OCI-LY3 (cell line): ENCODE measurements around the gene TMEM132C.
"Not testable (repeated sequence)": the region's sequence is repeated elsewhere in the genome, so short reads cannot be mapped to it uniquely, and the experiment has no call there.

Source experiments
- H2AFZ ChIP-seq: fragments of 200-600, 300-600 bp; shearing (Covaris generic); 2 replicates; pipeline ENCODE4 v1.6.0; 2014; ENCODE audit warnings: antibody characterized with exemption, low read depth, low read length
- H3K27ac ChIP-seq: fragments of 200-600, 300-600 bp; sonication (generic); 2 replicates; pipeline ENCODE4 v1.5.1; 2014; ENCODE audit warnings: mild to moderate bottlenecking, low read length, moderate library complexity, mixed read lengths
- H3K27me3 ChIP-seq: fragments of 200-600, 300-600 bp; sonication (generic); 2 replicates; pipeline ENCODE4 v1.6.1; 2014; ENCODE audit warnings: low read depth, low read length, mixed read lengths
- H3K36me3 ChIP-seq: fragments of 200-600, 300-600 bp; sonication (generic); replicated peaks from 2 replicates; pipeline ENCODE3; 2014; ENCODE audit warnings: low read depth, low read length, mixed read lengths
- H3K4me1 ChIP-seq: fragments of 300-600, 200-600 bp; sonication (generic); 2 replicates; pipeline ENCODE4 v1.6.1; 2014; ENCODE audit warnings: low read length, mixed read lengths
- H3K4me2 ChIP-seq: fragments of 200-600, 300-600 bp; sonication (generic); 2 replicates; pipeline ENCODE4 v1.6.1; 2014; ENCODE audit warnings: low read length, mixed read lengths
- H3K4me3 ChIP-seq: fragments of 300-600, 200-600 bp; sonication (generic); 2 replicates; pipeline ENCODE4 v1.5.1; 2014; ENCODE audit warnings: antibody characterized with exemption, mild to moderate bottlenecking, low read length, moderate library complexity
- H3K79me2 ChIP-seq: fragments of 300-600, 200-600 bp; shearing (Covaris generic); 2 replicates; pipeline ENCODE4 v1.6.1; 2014; ENCODE audit warnings: mild to moderate bottlenecking, low read length, mixed read lengths
- H3K9ac ChIP-seq: fragments of 300-600, 200-600 bp; shearing (Covaris generic); 2 replicates; pipeline ENCODE4 v1.6.0; 2014; ENCODE audit warnings: mild to moderate bottlenecking, low read length, moderate library complexity
- H3K9me3 ChIP-seq: fragments of 200-600, 300-600 bp; shearing (Covaris generic); 2 replicates; pipeline ENCODE4 v1.6.1; 2014; ENCODE audit warnings: low read length, mixed read lengths; ENCODE audit not compliant: insufficient read depth
- H4K20me1 ChIP-seq: fragments of 200-600, 300-600 bp; sonication (generic); 2 replicates; pipeline ENCODE4 v1.6.1; 2016; ENCODE audit warnings: low read length, mixed read lengths; ENCODE audit not compliant: insufficient read depth
- CTCF ChIP-seq: fragments of 200-600, 300-600 bp; sonication (generic); IDR thresholded peaks from 2 replicates; pipeline ENCODE4 v1.5.1; 2014; ENCODE audit warnings: antibody characterized with exemption, low read length, low read depth
- EZH2phosphoT487 ChIP-seq: fragments of 200-600 bp; shearing (Covaris generic); IDR thresholded peaks from 2 replicates; pipeline ENCODE4 v1.6.1; 2018; ENCODE audit warnings: antibody characterized with exemption, mixed run types, low read depth

The TMEM132C gene

GRCh38 chr12:128476266-128476665 is 209.3 kb downstream of the TMEM132C start:
- Histone ChIP-seq H3K36me3 (no peaks in the 10 kb centered on the region), H4K20me1 (no peaks in the 10 kb centered on the region), H3K79me2 (no peaks in the 10 kb centered on the region), H3K9me3 (no peaks in the 10 kb centered on the region), H3K27me3 (peaks cover 33% of the 10 kb centered on the region), H3K4me2 (no peak overlapping the region), H3K4me1 (peaks cover 7% of the 10 kb centered on the region; the same call in 1 of the 2 replicates), H3K4me3 (no peak overlapping the region), H3K9ac (no peak overlapping the region), H3K27ac (no peak overlapping the region), H2AFZ (no peak overlapping the region)
- no peak for TF ChIP-seq EZH2phosphoT487
- no peak for TF ChIP-seq CTCF

- Histone ChIP-seq H2AFZ (no peak overlapping the region), H3K79me2 (no peaks in the 10 kb centered on the region), H3K9ac (no peak overlapping the region), H3K27me3 (peaks cover 5% of the 10 kb centered on the region; the same call in 1 of the 2 replicates), H3K4me2 (no peak overlapping the region), H3K4me3 (no peak overlapping the region), H3K27ac (no peak overlapping the region), H3K4me1 (no peaks in the 10 kb centered on the region), H3K36me3 (no peaks in the 10 kb centered on the region), H4K20me1 (no peaks in the 10 kb centered on the region), H3K9me3 (no peaks in the 10 kb centered on the region)
- TF ChIP-seq EZH2phosphoT487 (no peak), CTCF (no peak)
Observed at GRCh38 chr12:128483526-128484255, 216.7 kb downstream of the TMEM132C start.

- H2AFZ ChIP-seq, H3K79me2 ChIP-seq, H3K4me3 ChIP-seq, H3K9ac ChIP-seq, H3K4me1 ChIP-seq, H3K4me2 ChIP-seq, H3K27ac ChIP-seq, H3K27me3 ChIP-seq, H4K20me1 ChIP-seq, H3K9me3 ChIP-seq, H3K36me3 ChIP-seq: not testable (repeated sequence)
Observed at GRCh38 chr12:128497376-128497775, 230.4 kb downstream of the TMEM132C start.

GRCh38 chr12:128507470-128507869 is 240.5 kb downstream of the TMEM132C start:
- H3K9me3 ChIP-seq, result no peaks in the 10 kb centered on the region
- no peaks in the 10 kb centered on the region for H4K20me1 ChIP-seq
- H3K27me3 ChIP-seq, result peaks cover 24% of the 10 kb centered on the region
- no peaks in the 10 kb centered on the region for H3K79me2 ChIP-seq
- H3K27ac ChIP-seq, result no peak overlapping the region
- H3K9ac ChIP-seq, result no peak overlapping the region
- no peak for TF ChIP-seq CTCF
- no peaks in the 10 kb centered on the region for H3K36me3 ChIP-seq
- no peaks in the 10 kb centered on the region for H3K4me1 ChIP-seq
- no peak overlapping the region for H3K4me2 ChIP-seq
- H3K4me3 ChIP-seq, result no peak overlapping the region
- no peak overlapping the region for H2AFZ ChIP-seq
